A204.1 (cell line): ENCODE measurements around the gene URB2.
"Not testable (repeated sequence)": the region's sequence is repeated elsewhere in the genome, so short reads cannot be mapped to it uniquely, and the experiment has no call there.

Experiments used
- FAIRE-seq: peaks from 2 replicates; lab custom pipeline; 2012; peaks lifted over from hg19 to GRCh38; lab: Jason Lieb, UNC

The URB2 gene

GRCh38 chr1:229693129-229693900 lies 67.3 kb downstream of the URB2 start:
- no peak for FAIRE-seq

- FAIRE-seq = no peak
Measured at GRCh38 chr1:229694053-229694693, 68.1 kb downstream of the URB2 start.

GRCh38 chr1:229696385-229696784 lies 70.3 kb downstream of the URB2 start:
- no peak for FAIRE-seq

GRCh38 chr1:229699613-229700267 lies 73.7 kb downstream of the URB2 start:
- FAIRE-seq = no peak

- no peak for FAIRE-seq
Measured at GRCh38 chr1:229704157-229704556, 78.1 kb downstream of the URB2 start.

GRCh38 chr1:229705152-229705551 lies 79.1 kb downstream of the URB2 start:
- not testable (repeated sequence) for FAIRE-seq

- not testable (repeated sequence) for FAIRE-seq
Measured at GRCh38 chr1:229707127-229707526, 81.1 kb downstream of the URB2 start.

GRCh38 chr1:229709500-229710013 lies 83.5 kb downstream of the URB2 start:
- FAIRE-seq = no peak
